HG03378 (cell line): Measurements from ENCODE around the gene VDAC2.
A peak's percentile ranks its signal among the peaks of the same experiment; 100 is the strongest.
"Not testable (repeated sequence)": the region's sequence is repeated elsewhere in the genome, so short reads cannot be mapped to it uniquely, and the experiment has no call there.

Experiments used
- ATAC-seq: cut with Tn5 transposase; IDR thresholded peaks from one replicate; pipeline ENCODE4 v1.9.1; 2021; ENCODE audit warnings: mild to moderate bottlenecking, moderate library complexity; ENCODE audit not compliant: unreplicated experiment

VDAC2 gene

GRCh38 chr10:75197906-75198305 lies 12.7 kb upstream of the VDAC2 start:
- no peak for ATAC-seq

- ATAC-seq = not testable (repeated sequence)
Observed at GRCh38 chr10:75199949-75200348, 10.6 kb upstream of the VDAC2 start.

DNA sequence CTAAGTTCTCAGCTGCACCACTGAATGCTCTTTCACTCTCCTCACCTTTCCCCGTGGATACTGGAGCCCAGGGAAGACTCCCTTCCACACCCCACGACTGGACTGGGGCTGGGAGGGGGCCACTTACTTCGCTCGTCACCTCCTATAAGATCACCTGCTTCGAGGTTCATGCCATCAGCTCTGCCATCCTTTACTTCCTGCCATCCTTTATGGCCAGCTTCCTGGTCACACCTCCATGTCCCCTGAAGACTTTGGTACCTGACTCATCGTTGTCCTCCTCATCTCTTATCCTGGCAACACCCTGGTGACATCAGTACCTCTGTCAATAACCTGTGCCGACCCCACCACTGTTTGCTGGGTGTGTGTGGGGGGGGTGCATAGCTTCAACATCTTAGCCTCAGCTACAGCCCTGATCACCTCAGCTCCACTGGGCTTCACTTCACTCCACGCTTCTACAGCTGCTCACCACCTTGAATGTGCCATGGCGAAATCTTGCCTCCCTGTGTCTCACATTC lies 8.7 kb upstream of the VDAC2 start:
- ATAC-seq = no peak

GRCh38 chr10:75202321-75203045 lies 8.1 kb upstream of the VDAC2 start:
- no peak for ATAC-seq

GRCh38 chr10:75203046-75203620 lies 7.5 kb upstream of the VDAC2 start:
- not testable (repeated sequence) for ATAC-seq

DNA sequence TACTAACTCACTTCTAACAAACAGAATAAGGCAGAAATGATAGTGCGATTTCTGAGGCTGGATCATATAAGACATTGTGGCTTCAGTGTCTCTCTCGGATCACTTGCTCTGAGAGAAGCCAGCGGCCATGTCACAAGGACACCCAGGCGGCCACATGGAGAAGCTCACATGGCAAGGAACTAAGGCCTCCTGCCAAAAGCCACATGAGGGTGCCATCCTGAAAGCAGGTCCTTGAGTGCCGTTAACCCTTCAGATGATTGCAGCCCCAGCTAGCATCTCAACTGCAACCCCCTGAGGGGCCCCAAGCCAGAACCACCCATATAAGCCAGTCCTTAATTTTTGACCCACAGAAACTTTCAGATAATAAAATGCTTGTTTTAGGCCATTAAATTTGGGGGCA lies 6.9 kb upstream of the VDAC2 start:
- no peak for ATAC-seq

DNA sequence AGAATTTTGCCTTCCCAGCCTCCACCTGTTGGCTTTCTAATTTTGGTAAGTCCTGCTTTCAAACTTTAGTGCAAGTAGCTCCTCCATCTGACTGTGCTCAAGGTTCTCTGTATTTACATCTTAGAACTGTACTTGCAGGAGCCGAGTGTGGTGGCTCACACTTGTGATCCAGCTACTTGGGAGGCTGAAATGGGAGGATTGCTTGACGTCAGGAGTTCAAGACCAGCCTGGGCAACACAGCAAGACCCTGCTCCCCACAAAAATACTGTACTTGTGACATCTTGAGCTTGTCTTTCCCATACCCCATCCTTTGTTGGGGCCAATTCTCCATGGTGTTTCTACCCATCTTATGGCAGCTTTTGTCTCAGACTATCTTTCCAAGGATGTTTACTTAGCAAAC lies 4.7 kb upstream of the VDAC2 start:
- ATAC-seq = no peak

DNA sequence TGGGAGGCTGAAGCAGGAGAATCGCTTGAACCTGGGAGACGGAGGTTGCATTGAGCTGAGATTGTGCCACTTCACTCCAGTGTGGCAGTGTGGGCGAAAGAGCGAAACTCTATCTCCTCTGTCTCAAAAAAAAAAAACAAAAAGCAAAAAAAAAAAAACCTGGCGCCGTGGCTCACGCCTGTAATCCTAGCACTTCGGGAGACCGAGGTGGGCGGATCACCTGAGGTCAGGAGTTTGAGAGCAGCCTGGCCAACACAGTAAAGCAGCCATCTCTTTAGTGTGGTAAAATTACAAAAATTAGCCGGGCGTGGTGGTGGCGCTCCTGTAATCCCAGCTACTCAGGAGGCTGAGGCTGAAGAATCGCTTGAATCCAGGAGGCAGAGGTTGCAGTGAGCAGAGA lies 4.0 kb upstream of the VDAC2 start:
- not testable (repeated sequence) for ATAC-seq

- no peak for ATAC-seq
Observed at GRCh38 chr10:75207079-75207856, 3.3 kb upstream of the VDAC2 start.

DNA sequence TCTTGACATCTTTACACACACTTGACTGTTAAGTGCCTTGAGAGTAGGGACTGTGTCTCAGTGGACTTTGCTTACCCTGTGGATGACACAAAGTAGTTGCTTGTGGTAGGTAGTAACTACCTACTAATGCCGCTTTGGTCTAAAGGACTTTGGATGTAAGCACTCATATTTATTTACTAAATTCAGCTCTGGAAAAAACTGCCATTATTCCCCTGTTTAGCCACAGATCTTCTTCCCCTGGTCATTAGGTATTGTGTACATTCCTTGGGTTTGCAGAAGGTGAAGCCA lies 2.8 kb upstream of the VDAC2 start:
- no peak for ATAC-seq

- ATAC-seq = no peak
Observed at GRCh38 chr10:75208181-75208580, 2.4 kb upstream of the VDAC2 start.

DNA sequence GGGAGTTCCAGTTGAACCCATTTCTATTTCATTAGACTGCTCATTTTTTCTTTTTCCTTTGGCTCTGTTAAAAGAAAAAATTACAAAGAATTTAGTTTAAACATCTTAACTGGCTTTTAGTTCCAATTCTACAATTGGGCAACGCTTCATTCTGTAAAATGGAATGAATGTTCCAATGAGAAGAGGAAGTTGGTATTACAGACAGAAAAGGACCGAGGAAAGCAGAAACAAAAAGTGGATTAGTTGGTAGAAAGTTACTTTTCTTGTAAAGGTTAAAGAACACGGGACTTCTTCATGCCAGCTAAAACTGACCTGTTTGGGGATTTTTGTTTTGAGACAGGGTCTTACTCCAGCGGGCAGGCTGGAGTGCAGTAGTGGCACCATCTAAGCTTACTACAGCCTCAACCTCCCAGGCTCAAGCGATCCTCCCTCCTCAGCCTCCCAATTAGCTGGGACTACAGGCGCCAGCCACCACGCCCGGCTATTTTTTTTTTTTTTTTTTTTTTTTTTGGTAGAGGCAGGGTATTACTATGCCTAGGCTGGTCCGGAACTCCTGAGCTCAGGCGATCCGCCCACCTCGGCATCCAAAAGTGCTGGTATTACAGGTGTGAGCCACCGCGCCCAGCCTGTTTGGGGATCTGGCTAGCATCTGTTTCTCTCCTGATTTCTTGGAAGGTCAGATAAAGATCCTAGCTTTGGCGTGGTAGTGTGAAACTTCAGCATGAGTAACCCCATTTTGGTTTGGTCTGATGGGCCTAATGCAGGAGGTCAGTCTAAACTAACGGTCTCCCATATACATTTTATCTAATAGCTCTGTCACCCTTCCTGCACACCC lies 1.3 kb upstream of the VDAC2 start:
- no peak for ATAC-seq

- peak; percentile 65 for ATAC-seq
Observed at GRCh38 chr10:75209921-75210281, 695 bp upstream of the VDAC2 start.

DNA sequence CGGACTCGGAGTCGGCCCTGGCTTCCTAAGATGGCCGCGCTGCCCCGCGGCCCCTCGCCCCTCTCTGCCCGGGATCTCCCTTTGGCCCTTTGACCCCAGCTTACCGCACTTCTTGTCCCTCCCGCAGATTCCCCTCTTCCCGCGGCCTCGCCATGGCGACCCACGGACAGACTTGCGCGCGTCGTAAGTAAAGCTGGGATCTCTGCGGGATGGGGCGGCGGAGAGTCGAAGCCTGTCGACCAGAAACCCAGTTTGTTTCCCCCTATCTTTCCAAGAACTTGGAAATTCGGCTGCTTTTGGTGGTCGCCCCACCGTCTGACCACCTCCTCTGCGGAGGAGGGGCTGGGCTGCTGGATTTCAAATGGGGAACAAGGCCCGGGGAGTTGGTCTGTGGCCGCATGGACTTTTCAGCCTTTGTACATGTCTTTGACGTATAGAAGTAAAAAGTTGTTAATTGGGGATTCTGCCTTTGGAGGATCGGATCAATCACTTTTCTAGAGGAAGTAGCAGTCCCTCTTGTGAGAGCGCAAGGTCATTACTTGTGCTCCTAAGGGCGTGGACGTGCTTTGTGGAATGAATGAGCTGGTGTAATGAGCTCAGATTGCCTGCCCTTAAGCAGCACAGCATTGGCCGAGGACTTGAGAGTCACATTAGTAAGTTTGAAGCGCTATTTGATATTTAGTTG lies 553 bp downstream of the VDAC2 start:
- peak; percentile 7 for ATAC-seq

DNA sequence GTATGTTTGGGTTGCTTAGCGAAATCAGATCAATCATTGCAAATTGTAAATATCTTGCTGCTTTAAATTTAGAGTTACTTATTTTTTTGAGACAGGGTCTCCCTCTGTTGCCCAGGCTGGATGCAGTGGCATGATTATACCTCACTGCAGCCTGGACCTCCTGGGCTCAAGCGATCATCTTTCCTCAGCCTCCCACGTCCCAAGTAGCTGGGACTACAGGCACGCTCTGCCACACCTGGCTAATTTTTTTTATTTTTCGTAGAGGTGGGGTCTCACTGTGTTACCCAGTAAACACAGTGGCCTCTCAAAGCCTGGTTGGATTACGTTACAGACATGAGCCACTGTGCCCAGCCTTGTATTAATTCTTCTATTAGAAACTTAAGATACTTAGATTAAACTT lies 1.7 kb downstream of the VDAC2 start:
- ATAC-seq = no peak

- no peak for ATAC-seq
Observed at GRCh38 chr10:75220274-75220673, 9.7 kb downstream of the VDAC2 start.

GRCh38 chr10:75221492-75221891 lies 10.9 kb downstream of the VDAC2 start:
- not testable (repeated sequence) for ATAC-seq

DNA sequence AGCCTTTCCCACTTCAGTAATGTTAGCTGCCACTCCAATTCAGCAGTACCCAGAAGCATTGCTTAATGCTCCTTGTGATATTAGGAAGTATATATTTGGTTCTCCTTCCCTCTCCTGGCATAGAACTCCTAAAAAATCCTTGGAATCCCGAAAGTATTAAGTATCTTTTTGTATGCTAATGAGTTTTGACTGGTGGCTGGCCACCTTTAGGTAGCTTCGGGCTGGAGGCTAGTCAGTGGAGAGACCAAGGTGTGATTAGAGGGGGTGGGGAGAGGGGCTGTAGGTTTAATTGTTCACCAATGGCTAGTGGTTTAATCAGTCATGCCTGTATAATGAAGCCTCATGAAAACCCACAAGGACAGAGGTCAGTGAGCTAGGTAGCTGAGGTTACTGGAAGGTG lies 12.9 kb downstream of the VDAC2 start:
- ATAC-seq = no peak

GRCh38 chr10:75226095-75226494 lies 15.5 kb downstream of the VDAC2 start:
- no peak for ATAC-seq

GRCh38 chr10:75226656-75227055 lies 16.1 kb downstream of the VDAC2 start:
- ATAC-seq = no peak

- no peak for ATAC-seq
Observed at GRCh38 chr10:75228278-75228677, 17.7 kb downstream of the VDAC2 start.
